Mucosa of rectum (tissue), 2 donors: Measurements from ENCODE around the gene KIAA0040.

Experiments
- H3K27ac ChIP-seq, 2 donors: one replicate each; pipeline ENCODE4 v1.7.0; 2013; ENCODE audit warnings: inconsistent platforms in 2 of 2, low read depth in 2 of 2, low read length in 2 of 2
- H3K27me3 ChIP-seq, 2 donors: one replicate each; pipeline ENCODE4 v1.7.0; 2013; ENCODE audit warnings: low read length in 2 of 2; ENCODE audit not compliant: control insufficient read depth in 2 of 2, insufficient read depth in 2 of 2
- H3K36me3 ChIP-seq, 2 donors: one replicate each; pipeline ENCODE4 v1.7.0; 2013; ENCODE audit warnings: low read length in 2 of 2; ENCODE audit not compliant: control insufficient read depth in 2 of 2, insufficient read depth in 2 of 2
- H3K4me1 ChIP-seq, 2 donors: one replicate each; pipeline ENCODE4 v1.7.0; 2013; ENCODE audit warnings: low read length in 2 of 2, mild to moderate bottlenecking in 1 of 2; ENCODE audit not compliant: control insufficient read depth in 2 of 2, insufficient read depth in 2 of 2
- H3K4me3 ChIP-seq, 2 donors: one replicate each; pipeline ENCODE4 v1.7.0; 2013; ENCODE audit warnings: low read length in 2 of 2
- H3K9ac ChIP-seq, 2 donors: one replicate each; pipeline ENCODE4 v1.7.0; 2013; ENCODE audit warnings: low read length in 2 of 2, low read depth in 1 of 2, mild to moderate bottlenecking in 1 of 2
- H3K9me3 ChIP-seq, 2 donors: one replicate each; pipeline ENCODE4 v1.7.0; 2013; ENCODE audit warnings: low read length in 2 of 2; ENCODE audit not compliant: control insufficient read depth in 2 of 2
- donor health status: healthy.
- donor health status: Normal muscosa, but diverticular disease.

KIAA0040 gene

DNA sequence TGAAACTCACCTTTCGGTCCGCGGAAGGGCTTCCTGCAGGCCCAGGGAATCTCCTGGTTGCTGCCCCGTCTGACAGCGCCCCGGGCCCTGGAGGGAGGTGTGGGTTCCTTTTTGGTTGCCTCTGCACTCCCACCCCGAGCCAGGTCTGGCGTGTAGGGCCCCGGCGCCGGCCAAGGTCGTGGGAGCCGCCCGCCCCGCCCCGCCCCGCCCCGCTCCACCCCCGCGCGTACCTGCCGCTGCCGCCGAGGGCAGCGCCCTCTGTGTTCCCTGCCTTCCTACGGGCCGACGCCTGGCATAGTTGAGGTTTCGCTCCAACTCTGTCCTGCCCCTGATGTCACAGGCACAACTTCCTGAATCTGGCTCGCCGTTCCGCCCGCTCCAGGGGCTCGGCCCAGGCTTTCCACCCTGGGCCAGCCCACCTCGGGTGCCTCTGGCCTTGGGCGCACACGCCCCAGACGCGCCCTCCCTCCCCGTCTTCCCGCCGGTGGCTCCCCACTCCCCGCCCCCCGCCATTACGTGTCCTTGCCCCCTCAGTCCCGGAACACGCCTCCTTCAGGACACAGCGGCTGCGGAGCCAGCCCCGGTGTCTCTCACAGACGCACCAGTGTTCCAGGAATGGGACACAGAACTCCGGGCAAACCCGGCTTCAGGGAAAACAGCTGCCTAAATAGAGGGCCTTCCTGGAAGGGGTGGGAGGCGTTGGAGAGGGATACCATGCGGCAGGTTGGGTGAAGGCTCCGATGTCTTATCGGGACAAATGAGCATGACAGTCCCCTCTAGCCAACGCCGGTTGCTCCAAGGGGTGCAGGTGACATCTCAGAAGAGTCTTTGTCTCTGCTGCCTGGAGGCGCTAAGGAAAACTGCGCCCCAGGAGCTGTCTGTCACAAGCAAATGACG is at the start of gene KIAA0040:
Gene KIAA0040 (minus strand): TSS at position 147 of the 897 bp plus-strand sequence. CDS start 31,763 bp downstream, outside the sequence.
- H3K4me1 ChIP-seq, result peaks cover 15 to 25% of the 10 kb centered on the region in 2 donors

DNA sequence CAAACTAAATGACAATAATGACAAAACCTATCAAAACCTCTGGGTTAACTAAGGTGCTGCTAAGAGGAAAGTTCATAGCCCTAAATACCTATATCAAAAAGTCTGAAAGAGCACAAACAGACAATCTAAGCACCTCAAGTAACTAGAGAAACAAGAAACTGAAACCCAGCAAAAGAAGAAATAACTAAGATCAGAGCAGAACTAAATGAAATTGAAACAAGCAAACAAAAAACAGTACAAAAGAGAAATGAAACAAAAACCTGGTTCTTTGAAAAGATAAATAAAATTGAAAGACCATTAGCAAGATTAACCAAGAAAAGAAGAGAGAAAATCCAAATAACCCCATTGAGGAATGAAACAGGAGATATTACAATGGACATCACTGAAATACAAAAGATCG is 44.8 kb upstream of the KIAA0040 start:
- Histone ChIP-seq H3K27ac (no peak overlapping the region), H3K4me3 (no peak overlapping the region), H3K4me1 (no peaks in the 10 kb centered on the region), H3K36me3 (no peaks in the 10 kb centered on the region), H3K9ac (no peak overlapping the region), H3K27me3 (no peaks in the 10 kb centered on the region), H3K9me3 (no peaks in the 10 kb centered on the region)

More for the DNA sequence above, at the start of gene KIAA0040:
- Histone ChIP-seq H3K27ac (peak within 1 kb of the TSS; percentile 89 to 91), H3K4me3 (peak within 1 kb of the TSS; percentile 87 to 95), H3K9ac (peak within 1 kb of the TSS; percentile 89 to 91), H3K36me3 (no peaks in the 10 kb centered on the region), H3K9me3 (no peaks in the 10 kb centered on the region), H3K27me3 (no peaks in the 10 kb centered on the region)

DNA sequence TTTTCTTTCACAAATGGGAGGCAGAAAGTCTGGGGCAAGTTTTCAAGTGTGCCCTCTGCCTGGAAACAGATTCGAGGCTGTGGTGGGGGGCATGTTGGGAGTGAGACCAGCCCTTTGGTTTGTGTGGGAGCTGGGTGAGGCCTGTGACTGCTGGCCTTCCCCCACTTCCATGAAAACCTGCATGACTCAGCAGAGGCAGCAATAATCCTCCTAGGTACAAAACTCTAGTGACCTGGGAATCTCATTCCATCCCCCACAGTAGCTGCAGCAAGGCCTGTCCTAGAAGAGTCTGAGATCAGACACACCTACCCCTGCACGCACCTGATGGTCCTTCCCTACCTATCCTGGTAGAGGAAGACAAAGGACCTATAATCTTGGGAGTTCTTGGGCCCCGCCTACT is 42.1 kb upstream of the KIAA0040 start:
- Histone ChIP-seq H3K27ac (no peak overlapping the region), H3K9me3 (no peaks in the 10 kb centered on the region), H3K4me3 (no peak overlapping the region), H3K36me3 (no peaks in the 10 kb centered on the region), H3K27me3 (no peaks in the 10 kb centered on the region), H3K9ac (no peak overlapping the region), H3K4me1 (no peaks in the 10 kb centered on the region)

GRCh38 chr1:175232335-175232734 is 39.8 kb upstream of the KIAA0040 start:
- Histone ChIP-seq H3K4me1 (no peaks in the 10 kb centered on the region), H3K27ac (no peak overlapping the region), H3K4me3 (no peak overlapping the region), H3K36me3 (no peaks in the 10 kb centered on the region), H3K9me3 (no peaks in the 10 kb centered on the region), H3K9ac (no peak overlapping the region), H3K27me3 (no peaks in the 10 kb centered on the region)

DNA sequence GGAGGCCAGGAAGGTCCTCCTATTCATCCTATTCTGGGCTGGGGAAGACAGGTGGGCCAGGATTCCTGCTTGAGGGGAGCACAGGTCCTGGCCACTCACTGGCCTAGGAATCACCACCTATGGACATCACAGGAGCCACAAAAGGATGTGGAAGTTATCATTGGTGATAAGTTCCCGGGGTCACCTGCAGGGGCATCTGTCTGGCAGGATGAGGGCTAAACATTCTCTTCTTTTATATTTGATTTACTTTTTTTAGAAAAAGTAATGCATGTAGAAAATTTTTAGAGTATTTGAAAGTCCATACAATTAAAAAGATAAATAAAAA is 33.2 kb upstream of the KIAA0040 start:
- H3K4me1 ChIP-seq, result peaks cover 0 to 4% of the 10 kb centered on the region in 2 donors
- H3K27ac ChIP-seq, result no peak overlapping the region
- no peak overlapping the region for H3K4me3 ChIP-seq
- H3K27me3 ChIP-seq, result no peaks in the 10 kb centered on the region
- H3K36me3 ChIP-seq, result no peaks in the 10 kb centered on the region
- H3K9ac ChIP-seq, result no peak overlapping the region
- no peaks in the 10 kb centered on the region for H3K9me3 ChIP-seq

GRCh38 chr1:175222296-175222938 is 29.8 kb upstream of the KIAA0040 start:
- no peaks in the 10 kb centered on the region for H3K9me3 ChIP-seq

GRCh38 chr1:175221557-175222175 is 29.1 kb upstream of the KIAA0040 start:
- Histone ChIP-seq H3K9ac (no peak overlapping the region), H3K9me3 (no peaks in the 10 kb centered on the region), H3K4me3 (no peak overlapping the region), H3K4me1 (peaks cover 2 to 19% of the 10 kb centered on the region in 2 donors), H3K27ac (peak overlapping the region in 1 of 2 donors; percentile 16), H3K36me3 (no peaks in the 10 kb centered on the region), H3K27me3 (no peaks in the 10 kb centered on the region)

More at GRCh38 chr1:175222296-175222938, 29.8 kb upstream of the KIAA0040 start:
- peaks cover 2 to 16% of the 10 kb centered on the region in 2 donors for H3K4me1 ChIP-seq
- no peak overlapping the region for H3K9ac ChIP-seq
- H3K27me3 ChIP-seq, result no peaks in the 10 kb centered on the region
- no peaks in the 10 kb centered on the region for H3K36me3 ChIP-seq
- no peak overlapping the region for H3K27ac ChIP-seq
- H3K4me3 ChIP-seq, result no peak overlapping the region

- Histone ChIP-seq H3K9me3 (no peaks in the 10 kb centered on the region), H3K36me3 (no peaks in the 10 kb centered on the region), H3K9ac (no peak overlapping the region), H3K27me3 (no peaks in the 10 kb centered on the region), H3K27ac (peak overlapping the region in 1 of 2 donors; percentile 16), H3K4me3 (no peak overlapping the region), H3K4me1 (peaks cover 2 to 19% of the 10 kb centered on the region in 2 donors)
Observed at GRCh38 chr1:175220853-175221556, 28.4 kb upstream of the KIAA0040 start.

- Histone ChIP-seq H3K27me3 (no peaks in the 10 kb centered on the region), H3K4me1 (peaks cover 2 to 19% of the 10 kb centered on the region in 2 donors), H3K9ac (no peak overlapping the region), H3K4me3 (no peak overlapping the region), H3K27ac (no peak overlapping the region), H3K9me3 (no peaks in the 10 kb centered on the region), H3K36me3 (no peaks in the 10 kb centered on the region)
Observed at GRCh38 chr1:175219774-175220173, 27.2 kb upstream of the KIAA0040 start.
